Measurements from ENCODE around the gene OR8G5.

Gene OR8G5

GRCh38 chr11:124310721-124311120 is 54.5 kb downstream of the OR8G5 start:
- Histone ChIP-seq H3K36me3 (ENCODE audit: control insufficient read depth in 1 of 2, insufficient read depth in 2 of 2, low read depth in 1 of 2, low read length in 2 of 2) (no peaks in the 10 kb centered on the region), H2AK5ac (ENCODE audit: low read length, severe bottlenecking) (no peak overlapping the region), H3K4me3 (ENCODE audit: insufficient read depth in 1 of 2, low read depth in 1 of 2, low read length in 2 of 2) (no peak overlapping the region), H2BK5ac (ENCODE audit: low read depth, low read length, poor library complexity, severe bottlenecking) (no peak overlapping the region), H3K27me3 (ENCODE audit: control insufficient read depth in 1 of 2, insufficient read depth in 1 of 2, low read length in 2 of 2) (no peaks in the 10 kb centered on the region), H2BK15ac (ENCODE audit: low read depth, poor library complexity, severe bottlenecking) (no peak overlapping the region), H3K9me3 (ENCODE audit: control insufficient read depth, low read length) (no peaks in the 10 kb centered on the region), H3K14ac (ENCODE audit: low read length in 2 of 2) (no peak overlapping the region), H3K79me1 (replicated peaks; ENCODE audit: low read length, poor library complexity, severe bottlenecking) (no peaks in the 10 kb centered on the region), H3K9ac (ENCODE audit: low read length) (no peak overlapping the region), H3K4ac (ENCODE audit: low read depth in 1 of 2, low read length in 2 of 2) (no peak overlapping the region), H3K4me1 (ENCODE audit: control insufficient read depth, insufficient read depth, low read depth, low read length) (no peaks in the 10 kb centered on the region), H3K18ac (ENCODE audit: low read depth in 1 of 2, low read length in 2 of 2) (peak overlapping the region in 1 of 2 experiments; percentile 46), H3K27ac (ENCODE audit: low read length, poor library complexity, severe bottlenecking) (no peak overlapping the region), H3K4me2 (ENCODE audit: low read length, poor library complexity, severe bottlenecking) (no peak overlapping the region), H2BK120ac (ENCODE audit: low read depth, low read length) (no peak overlapping the region), H2AFZ (ENCODE audit: low read depth, low read length) (no peak overlapping the region), H3K23ac (ENCODE audit: low read length in 2 of 2) (no peak overlapping the region), H4K8ac (ENCODE audit: low read length) (peak overlapping the region; percentile 63), H2BK12ac (ENCODE audit: low read length in 2 of 2) (no peak overlapping the region), H4K91ac (ENCODE audit: low read length) (no peak overlapping the region)
- no peak for DNase-seq

GRCh38 chr11:124311269-124311668 is 55.1 kb downstream of the OR8G5 start:
- Histone ChIP-seq H3K36me3 (ENCODE audit: control insufficient read depth in 1 of 2, insufficient read depth in 2 of 2, low read depth in 1 of 2, low read length in 2 of 2) (no peaks in the 10 kb centered on the region), H3K27ac (ENCODE audit: low read length, poor library complexity, severe bottlenecking) (no peak overlapping the region), H3K27me3 (ENCODE audit: control insufficient read depth in 1 of 2, insufficient read depth in 1 of 2, low read length in 2 of 2) (no peaks in the 10 kb centered on the region), H3K4me3 (ENCODE audit: insufficient read depth in 1 of 2, low read depth in 1 of 2, low read length in 2 of 2) (no peak overlapping the region), H3K79me1 (replicated peaks; ENCODE audit: low read length, poor library complexity, severe bottlenecking) (no peaks in the 10 kb centered on the region), H2BK12ac (ENCODE audit: low read length in 2 of 2) (no peak overlapping the region), H3K9ac (ENCODE audit: low read length) (no peak overlapping the region), H3K18ac (ENCODE audit: low read depth in 1 of 2, low read length in 2 of 2) (no peak overlapping the region), H4K8ac (ENCODE audit: low read length) (no peak overlapping the region), H2BK5ac (ENCODE audit: low read depth, low read length, poor library complexity, severe bottlenecking) (no peak overlapping the region), H3K4ac (ENCODE audit: low read depth in 1 of 2, low read length in 2 of 2) (no peak overlapping the region), H3K4me2 (ENCODE audit: low read length, poor library complexity, severe bottlenecking) (no peak overlapping the region), H2AFZ (ENCODE audit: low read depth, low read length) (no peak overlapping the region), H4K91ac (ENCODE audit: low read length) (no peak overlapping the region), H2BK120ac (ENCODE audit: low read depth, low read length) (no peak overlapping the region), H3K4me1 (ENCODE audit: control insufficient read depth, insufficient read depth, low read depth, low read length) (no peaks in the 10 kb centered on the region), H3K14ac (ENCODE audit: low read length in 2 of 2) (no peak overlapping the region), H3K23ac (ENCODE audit: low read length in 2 of 2) (no peak overlapping the region), H2AK5ac (ENCODE audit: low read length, severe bottlenecking) (no peak overlapping the region), H2BK15ac (ENCODE audit: low read depth, poor library complexity, severe bottlenecking) (no peak overlapping the region), H3K9me3 (ENCODE audit: control insufficient read depth, low read length) (no peaks in the 10 kb centered on the region)
- no peak for DNase-seq
- 97% methylated on average over 5 of the region's 5 CpGs for WGBS

- Histone ChIP-seq H3K36me3 (ENCODE audit: control insufficient read depth in 1 of 2, insufficient read depth in 2 of 2, low read depth in 1 of 2, low read length in 2 of 2) (no peaks in the 10 kb centered on the region), H2BK5ac (ENCODE audit: low read depth, low read length, poor library complexity, severe bottlenecking) (no peak overlapping the region), H2BK120ac (ENCODE audit: low read depth, low read length) (no peak overlapping the region), H3K4me2 (ENCODE audit: low read length, poor library complexity, severe bottlenecking) (no peak overlapping the region), H3K27ac (ENCODE audit: low read length, poor library complexity, severe bottlenecking) (no peak overlapping the region), H3K79me1 (replicated peaks; ENCODE audit: low read length, poor library complexity, severe bottlenecking) (no peaks in the 10 kb centered on the region), H3K23ac (ENCODE audit: low read length in 2 of 2) (no peak overlapping the region), H3K27me3 (ENCODE audit: control insufficient read depth in 1 of 2, insufficient read depth in 1 of 2, low read length in 2 of 2) (no peaks in the 10 kb centered on the region), H4K8ac (ENCODE audit: low read length) (no peak overlapping the region), H2BK12ac (ENCODE audit: low read length in 2 of 2) (no peak overlapping the region), H3K18ac (ENCODE audit: low read depth in 1 of 2, low read length in 2 of 2) (no peak overlapping the region), H3K9ac (ENCODE audit: low read length) (no peak overlapping the region), H3K9me3 (ENCODE audit: control insufficient read depth, low read length) (no peaks in the 10 kb centered on the region), H3K4me3 (ENCODE audit: insufficient read depth in 1 of 2, low read depth in 1 of 2, low read length in 2 of 2) (no peak overlapping the region), H3K4me1 (ENCODE audit: control insufficient read depth, insufficient read depth, low read depth, low read length) (no peaks in the 10 kb centered on the region), H2AK5ac (ENCODE audit: low read length, severe bottlenecking) (no peak overlapping the region), H2AFZ (ENCODE audit: low read depth, low read length) (no peak overlapping the region), H3K4ac (ENCODE audit: low read depth in 1 of 2, low read length in 2 of 2) (no peak overlapping the region), H4K91ac (ENCODE audit: low read length) (no peak overlapping the region), H2BK15ac (ENCODE audit: low read depth, poor library complexity, severe bottlenecking) (no peak overlapping the region), H3K14ac (ENCODE audit: low read length in 2 of 2) (no peak overlapping the region)
- no peak for DNase-seq
Measured at GRCh38 chr11:124311670-124312069, 55.5 kb downstream of the OR8G5 start.

GRCh38 chr11:124313131-124313530 is 57.0 kb downstream of the OR8G5 start:
- Histone ChIP-seq H3K4me3 (ENCODE audit: insufficient read depth in 1 of 2, low read depth in 1 of 2, low read length in 2 of 2) (no peak overlapping the region), H3K4me1 (ENCODE audit: control insufficient read depth, insufficient read depth, low read depth, low read length) (no peaks in the 10 kb centered on the region), H3K4ac (ENCODE audit: low read depth in 1 of 2, low read length in 2 of 2) (no peak overlapping the region), H4K8ac (ENCODE audit: low read length) (no peak overlapping the region), H2AFZ (ENCODE audit: low read depth, low read length) (no peak overlapping the region), H3K14ac (ENCODE audit: low read length in 2 of 2) (no peak overlapping the region), H3K18ac (ENCODE audit: low read depth in 1 of 2, low read length in 2 of 2) (no peak overlapping the region), H2AK5ac (ENCODE audit: low read length, severe bottlenecking) (no peak overlapping the region), H2BK15ac (ENCODE audit: low read depth, poor library complexity, severe bottlenecking) (no peak overlapping the region), H3K9me3 (ENCODE audit: control insufficient read depth, low read length) (no peaks in the 10 kb centered on the region), H3K27ac (ENCODE audit: low read length, poor library complexity, severe bottlenecking) (no peak overlapping the region), H3K79me1 (replicated peaks; ENCODE audit: low read length, poor library complexity, severe bottlenecking) (no peaks in the 10 kb centered on the region), H3K23ac (ENCODE audit: low read length in 2 of 2) (no peak overlapping the region), H3K9ac (ENCODE audit: low read length) (no peak overlapping the region), H3K27me3 (ENCODE audit: control insufficient read depth in 1 of 2, insufficient read depth in 1 of 2, low read length in 2 of 2) (no peaks in the 10 kb centered on the region), H4K91ac (ENCODE audit: low read length) (no peak overlapping the region), H2BK5ac (ENCODE audit: low read depth, low read length, poor library complexity, severe bottlenecking) (no peak overlapping the region), H3K36me3 (ENCODE audit: control insufficient read depth in 1 of 2, insufficient read depth in 2 of 2, low read depth in 1 of 2, low read length in 2 of 2) (no peaks in the 10 kb centered on the region), H2BK12ac (ENCODE audit: low read length in 2 of 2) (no peak overlapping the region), H2BK120ac (ENCODE audit: low read depth, low read length) (no peak overlapping the region), H3K4me2 (ENCODE audit: low read length, poor library complexity, severe bottlenecking) (no peak overlapping the region)
- no peak for DNase-seq
- 93% methylated on average over 4 of the region's 4 CpGs for WGBS
